Ureter (tissue), 1 donor: ENCODE results near the gene IKZF4. TPM values are rescaled to one million over a fixed set of nuclear protein-coding genes. Genes with fewer than 3 reads are reported as not detected.
A peak's percentile ranks its signal among the peaks of the same experiment; 100 is the strongest.
"Not testable (repeated sequence)": the region's sequence is repeated elsewhere in the genome, so short reads cannot be mapped to it uniquely, and the experiment has no call there.

ENCODE experiments used
- DNase-seq: peaks from one replicate; pipeline ENCODE4 v3.0.0-alpha.2; 2020; ENCODE audit warnings: low spot score
- total RNA-seq: library from RNA; stranded (reverse); gene quantifications from one replicate; pipeline ENCODE4 v1.2.4, GENCODE V29; 2023
- donor health status: DM: yes; HTN: yes; CAD: no.

The IKZF4 gene
- total RNA-seq, 1 donor from 2014 or later, result 14.6 TPM

DNA sequence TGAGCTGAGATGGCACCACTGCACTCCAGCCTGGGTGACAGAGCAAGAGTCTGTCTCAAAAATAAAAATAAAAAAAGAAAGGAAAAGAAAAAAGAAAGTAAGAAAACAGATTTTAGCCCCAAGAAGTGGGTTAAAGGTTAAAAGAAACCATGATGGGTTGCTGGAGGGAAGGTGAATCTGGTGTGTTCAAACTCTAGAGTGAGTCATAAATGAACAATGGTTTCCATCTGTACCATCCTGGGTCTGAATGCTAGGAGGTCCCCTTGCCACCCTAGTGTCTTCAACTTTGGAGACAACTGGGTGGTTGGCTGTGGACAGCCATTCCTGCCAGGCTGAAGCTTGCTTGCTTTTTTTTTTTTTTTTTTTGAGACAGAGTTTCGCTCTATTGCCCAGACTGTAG, 19.3 kb downstream of the IKZF4 start:
- DNase-seq, result no peak

DNA sequence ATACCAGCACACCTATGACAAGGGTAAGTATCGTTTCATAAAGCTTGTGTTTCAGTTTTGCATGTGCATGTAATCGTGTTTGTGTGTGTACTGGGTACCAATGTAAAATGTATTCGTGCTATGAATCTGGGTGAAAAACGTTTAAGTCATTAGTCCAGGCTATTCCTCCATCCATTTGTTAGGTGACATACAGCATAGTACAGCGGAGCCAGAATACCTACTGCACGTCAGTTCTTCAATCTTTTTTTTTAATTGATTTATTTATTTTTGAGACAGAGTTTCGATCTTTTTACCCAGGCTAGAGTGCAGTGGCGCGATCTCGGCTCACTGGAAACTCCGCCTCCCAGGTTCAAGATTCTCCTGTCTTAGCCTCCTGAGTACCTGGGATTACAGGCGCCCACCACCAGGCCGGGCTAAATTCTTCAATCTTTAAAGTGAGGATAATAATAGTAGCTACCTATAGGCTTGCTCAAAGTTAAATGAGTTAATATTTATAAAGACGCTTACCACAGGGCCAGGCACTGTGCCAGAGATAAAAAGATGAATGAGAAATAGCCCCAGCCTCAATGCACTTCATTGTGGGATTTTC, 20.2 kb downstream of the IKZF4 start:
- DNase-seq, result no peak

DNA sequence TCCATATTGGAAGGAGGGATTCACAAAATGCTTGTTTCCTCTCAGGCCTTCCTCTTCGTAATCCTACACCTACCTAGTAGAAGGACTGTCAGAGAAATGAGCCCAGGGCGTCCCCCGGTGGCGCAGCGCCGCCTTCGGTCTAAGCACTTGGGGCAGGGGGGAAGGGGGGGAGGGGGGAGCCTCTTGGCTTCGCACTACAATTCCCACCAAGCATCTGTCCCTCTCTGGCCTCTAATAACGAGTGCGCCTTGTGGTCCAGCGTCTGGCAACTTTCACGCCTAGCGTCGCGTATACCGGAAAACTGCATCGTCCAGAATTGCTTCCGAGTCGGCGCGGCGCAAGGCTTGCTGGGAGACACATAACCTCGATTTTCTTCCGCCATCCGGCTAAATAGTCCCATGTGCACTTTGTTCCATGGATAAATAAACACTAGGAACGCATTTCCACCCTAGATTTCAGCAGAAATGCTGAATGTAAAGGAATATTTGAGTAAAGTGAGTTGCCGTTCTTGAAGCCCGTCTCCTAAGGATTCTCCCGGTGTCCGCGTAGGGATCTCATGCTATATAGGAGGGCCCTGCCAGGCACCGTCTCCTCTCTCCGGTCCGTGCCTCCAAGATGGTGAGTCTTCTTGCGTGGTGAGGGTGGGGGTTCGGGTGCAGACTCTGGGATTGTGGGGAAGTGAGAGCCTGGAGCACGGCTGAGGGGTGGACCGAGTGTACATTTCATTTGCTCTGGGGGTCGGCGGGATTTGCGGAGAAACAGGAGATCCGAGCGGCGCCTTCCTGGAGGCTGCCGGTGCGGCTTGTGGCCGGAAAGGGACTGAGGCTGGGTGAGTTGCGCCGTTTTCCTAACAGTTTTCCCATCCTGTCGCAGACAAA, 20.9 kb downstream of the IKZF4 start, which contains the start of gene RPS26:
Gene RPS26 (plus strand): TSS at position 367 of the 878 bp plus-strand sequence. CDS start 249 bp downstream, at position 616.
- DNase-seq, result peak; percentile 98

DNA sequence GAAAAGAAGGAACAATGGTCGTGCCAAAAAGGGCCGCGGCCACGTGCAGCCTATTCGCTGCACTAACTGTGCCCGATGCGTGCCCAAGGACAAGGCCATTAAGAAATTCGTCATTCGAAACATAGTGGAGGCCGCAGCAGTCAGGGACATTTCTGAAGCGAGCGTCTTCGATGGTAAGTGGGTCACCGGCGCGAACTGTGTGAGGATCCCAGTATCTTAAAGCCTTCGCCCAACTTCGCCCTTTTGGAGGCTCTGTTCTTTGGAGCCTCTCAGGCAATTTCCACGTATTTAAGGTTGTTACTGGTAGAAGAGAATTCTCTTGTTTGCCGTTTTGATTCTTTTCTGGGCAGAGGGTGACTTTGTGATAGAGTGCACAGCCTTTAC, 21.6 kb downstream of the IKZF4 start:
- not testable (repeated sequence) for DNase-seq

DNA sequence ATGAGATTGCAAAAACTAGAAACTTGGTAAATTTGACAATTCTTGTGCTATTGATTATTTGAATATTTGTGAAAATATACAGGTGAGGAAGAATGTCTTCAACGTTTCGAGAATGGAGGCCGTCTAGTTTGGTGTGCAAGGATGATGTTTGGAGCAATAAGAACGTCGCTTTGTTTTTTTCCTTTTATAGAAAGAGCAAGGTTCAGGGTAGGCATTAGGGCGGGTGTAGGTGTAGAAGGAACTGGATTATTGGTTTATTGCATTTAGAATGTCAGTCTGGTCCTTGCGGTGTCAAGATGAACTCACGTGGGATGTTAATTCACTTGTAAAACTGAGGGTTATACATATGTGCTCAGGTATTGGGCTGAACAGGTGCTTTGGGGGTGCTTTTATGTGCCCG, 22.0 kb downstream of the IKZF4 start:
- no peak for DNase-seq

DNA sequence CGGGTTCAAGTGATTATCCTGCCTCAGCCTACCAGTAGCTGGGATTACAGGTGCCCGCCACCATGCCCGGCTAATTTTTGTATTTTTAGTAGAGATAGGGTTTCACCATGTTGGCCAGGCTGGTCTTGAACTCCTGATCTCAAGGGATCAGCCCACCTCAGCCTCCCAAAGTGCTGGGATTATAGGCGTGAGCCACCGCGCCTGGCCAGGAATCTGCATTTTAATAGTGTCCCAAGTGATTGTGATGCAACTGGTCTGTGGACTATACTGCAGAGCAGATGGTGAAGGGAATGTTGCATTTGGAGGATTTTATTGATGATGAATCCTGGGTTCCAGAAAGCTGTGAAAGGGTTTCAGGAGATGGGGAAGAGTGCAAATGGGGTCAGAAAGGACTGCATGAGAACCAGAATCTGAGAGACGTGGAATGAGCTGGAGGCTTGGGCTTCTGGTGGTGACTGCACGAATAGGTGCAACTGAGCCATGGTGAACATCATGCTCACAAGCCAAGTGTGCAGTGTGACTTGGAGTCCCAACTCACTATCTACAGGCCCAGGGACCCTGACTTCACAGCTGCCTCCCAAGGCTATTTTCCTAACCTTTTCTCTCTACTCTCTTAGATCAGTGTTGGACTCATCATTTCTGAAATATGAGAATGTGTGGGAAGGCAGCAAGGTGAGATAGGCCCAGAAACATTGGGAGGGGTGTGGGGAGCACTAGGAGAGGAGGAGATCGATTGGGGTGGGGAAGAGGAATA, 25.4 kb downstream of the IKZF4 start:
- DNase-seq, result no peak

DNA sequence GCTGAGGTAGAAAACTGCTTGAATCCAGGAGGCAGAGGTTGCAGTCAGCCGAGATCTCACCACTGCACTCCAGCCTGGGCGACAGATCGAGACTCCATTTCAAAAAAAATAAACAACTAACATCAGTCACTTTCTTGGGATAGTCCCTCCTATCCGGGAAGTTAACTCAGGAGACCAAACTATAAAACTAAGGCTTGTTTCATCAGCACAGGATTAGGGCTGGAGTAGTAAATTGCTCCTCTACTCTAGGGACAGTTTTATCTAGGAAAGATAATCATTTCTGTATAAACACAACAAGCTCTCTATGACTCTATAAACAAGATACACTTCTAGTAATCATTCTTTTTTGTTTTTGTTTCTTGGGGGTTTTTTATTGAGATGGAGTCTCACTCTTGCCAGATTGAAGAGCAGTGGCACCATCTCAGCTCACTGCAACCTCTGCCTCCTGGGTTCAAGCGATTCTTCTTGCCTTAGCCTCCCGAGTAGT, 32.6 kb downstream of the IKZF4 start:
- no peak for DNase-seq

DNA sequence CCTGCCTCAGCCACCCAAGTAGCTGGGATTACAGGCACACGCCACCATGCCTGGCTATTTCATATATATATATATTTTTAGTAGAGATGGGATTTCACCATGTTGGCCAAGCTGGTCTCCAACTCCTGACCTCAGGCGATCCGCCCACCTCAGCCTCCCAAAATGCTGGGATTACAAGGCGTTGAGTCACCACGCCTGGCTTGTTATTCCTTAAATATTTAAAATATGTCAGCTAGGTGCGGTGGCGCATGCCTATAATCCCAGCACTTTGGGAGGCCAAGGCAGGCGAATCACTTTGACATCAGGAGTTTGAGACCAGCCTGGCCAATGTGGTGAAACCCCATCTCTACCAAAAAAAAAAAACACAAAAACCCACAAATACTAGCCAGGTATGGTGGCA, 39.1 kb downstream of the IKZF4 start:
- not testable (repeated sequence) for DNase-seq

DNA sequence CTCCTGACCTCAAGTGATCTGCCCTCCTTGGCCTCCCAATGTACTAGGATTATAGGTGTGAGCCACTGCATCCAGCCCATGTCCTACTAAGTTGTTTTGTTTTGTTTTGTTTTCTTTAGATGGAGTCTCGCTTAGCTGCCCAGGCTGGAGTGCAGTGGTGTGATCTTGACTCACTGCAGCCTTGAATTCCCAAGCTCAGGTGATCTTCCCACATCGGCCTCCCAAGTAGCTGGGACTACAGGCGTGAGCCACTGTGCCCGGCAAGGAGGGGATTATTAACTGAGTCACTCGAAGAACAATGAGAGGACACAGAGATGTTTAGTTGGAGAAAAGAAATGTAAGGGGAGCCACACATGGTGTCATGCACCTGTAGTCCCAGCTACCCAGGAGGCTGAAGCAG, 41.1 kb downstream of the IKZF4 start:
- DNase-seq, result no peak

DNA sequence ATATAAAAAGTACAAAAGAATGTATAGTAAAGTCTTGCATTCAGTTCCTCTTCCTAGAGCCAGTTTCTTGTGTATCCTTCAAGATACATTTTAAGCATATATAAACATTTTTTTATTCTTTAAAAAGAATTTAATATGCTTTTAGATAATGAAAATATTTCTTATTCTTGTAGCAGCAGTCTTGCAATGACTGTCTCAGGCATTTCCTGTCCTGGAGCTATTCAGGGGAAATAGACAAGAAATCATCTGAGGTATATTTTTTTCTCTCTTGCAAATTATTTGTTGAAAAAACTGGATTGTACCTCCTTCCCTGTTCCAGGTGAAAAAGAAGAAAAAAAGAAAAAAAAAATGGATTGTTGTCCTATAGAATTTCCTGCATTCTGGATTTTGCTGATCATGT, 42.2 kb downstream of the IKZF4 start:
- no peak for DNase-seq

DNA sequence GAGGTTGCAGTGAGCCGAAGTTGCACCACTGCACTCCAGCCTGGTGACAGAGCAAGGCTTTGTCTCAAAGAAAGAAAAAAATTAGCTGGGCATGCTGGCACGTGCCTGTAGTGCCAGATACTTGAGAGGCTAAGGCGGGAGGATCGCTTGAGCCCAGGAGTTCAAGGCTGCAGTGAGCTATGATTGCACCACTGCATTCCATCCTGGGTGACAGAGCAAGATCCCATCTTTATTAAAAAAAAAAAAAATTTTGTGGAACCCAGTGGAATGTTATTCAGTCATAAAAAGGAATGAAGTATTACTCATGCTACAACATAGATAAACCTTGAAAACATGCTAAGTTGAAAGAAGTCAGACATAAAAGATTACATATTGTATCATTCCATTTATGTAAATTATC, 50.8 kb downstream of the IKZF4 start:
- no peak for DNase-seq

DNA sequence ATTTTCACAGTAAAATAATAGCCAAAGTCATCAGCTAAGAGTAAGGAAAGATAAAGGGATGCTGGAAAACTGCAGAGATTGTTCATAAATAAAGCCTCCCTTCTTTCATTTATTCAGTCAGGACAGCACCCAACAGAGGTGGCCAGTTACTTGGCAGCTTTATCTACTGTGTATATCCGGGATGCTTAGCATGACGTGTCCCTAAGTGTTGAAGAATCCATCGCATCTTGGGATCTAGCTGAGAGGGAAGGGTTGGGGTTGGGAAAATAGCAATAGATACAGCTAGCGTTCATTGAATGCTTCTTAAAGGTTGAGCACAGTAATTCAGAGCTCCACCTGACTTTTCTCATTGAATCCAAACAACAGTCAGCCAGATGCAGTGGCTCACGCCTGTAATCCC, 53.6 kb downstream of the IKZF4 start:
- DNase-seq, result no peak

DNA sequence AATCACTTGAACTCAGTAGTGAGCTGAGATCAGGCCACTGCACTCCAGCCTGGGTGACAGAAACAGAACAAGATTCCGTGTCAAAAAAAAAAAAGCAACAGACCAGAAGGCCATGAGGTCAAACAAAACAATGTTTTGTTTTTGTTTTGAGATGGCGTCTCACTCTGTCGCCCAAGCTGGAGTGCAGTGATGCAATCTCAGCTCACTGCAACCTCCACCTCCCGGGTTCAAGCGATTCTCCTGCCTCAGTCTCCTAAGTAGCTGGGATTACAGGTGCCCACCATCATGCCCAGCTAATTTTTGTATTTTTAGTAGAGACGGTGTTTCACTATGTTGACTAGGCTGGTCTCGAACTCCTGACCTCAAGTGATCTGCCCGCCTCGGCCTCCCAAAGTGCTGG, 57.1 kb downstream of the IKZF4 start:
- not testable (repeated sequence) for DNase-seq

DNA sequence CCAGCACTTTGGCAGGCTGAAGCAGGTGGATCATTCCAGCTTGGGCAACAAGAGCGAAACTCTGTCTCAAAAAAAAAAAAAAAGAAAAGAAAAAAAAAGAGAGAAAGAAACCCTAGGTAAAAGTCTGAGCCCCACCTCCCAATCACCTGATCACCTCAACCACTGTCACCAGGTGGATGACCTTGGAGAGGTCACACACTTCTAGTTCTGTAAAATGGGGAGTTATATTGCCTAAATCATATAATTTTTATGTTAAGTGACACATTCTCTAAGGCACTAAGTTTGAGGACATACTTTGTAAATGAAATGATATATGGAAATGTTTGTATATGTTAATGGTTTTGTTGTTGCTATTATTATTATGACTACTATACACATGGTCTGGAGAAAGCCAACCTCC, 57.6 kb downstream of the IKZF4 start:
- DNase-seq, result no peak

DNA sequence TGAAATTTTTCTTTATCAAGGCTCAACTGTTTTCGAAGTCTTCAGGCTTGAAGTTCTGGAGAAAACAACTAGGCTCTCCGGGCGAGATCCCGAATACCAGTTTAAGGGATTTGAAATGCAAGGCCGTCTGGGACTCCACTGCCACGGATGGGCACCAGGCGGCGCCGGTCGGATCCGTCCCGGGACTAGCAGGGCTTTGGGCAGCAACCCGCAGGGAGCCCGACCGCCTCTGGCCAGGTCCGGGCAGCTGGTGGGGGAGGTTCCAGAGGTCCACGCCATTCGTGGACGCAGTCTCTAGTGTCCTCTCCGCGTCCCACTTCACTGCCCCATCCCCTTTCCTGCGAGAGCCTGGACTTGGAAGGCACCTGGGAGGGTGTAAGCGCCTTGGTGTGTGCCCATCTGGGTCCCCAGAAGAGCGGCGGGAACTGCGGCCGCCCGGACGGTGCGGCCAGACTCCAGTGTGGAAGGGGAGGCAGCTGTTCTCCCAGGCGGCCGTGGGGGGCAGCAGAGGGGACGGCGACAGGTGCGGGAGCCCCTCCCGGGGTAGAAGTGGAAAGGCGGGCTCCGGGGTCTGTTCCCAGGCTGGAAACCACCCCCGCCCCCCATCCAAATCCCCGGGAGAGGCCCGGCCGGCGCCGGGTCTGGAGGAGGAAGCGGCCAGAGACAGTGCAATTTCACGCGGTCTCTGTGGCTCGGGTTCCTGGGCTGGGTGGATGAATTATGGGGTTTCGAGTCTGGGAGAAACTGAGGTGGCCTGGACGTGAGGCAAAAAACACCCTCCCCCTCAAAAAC, 58.3 kb downstream of the IKZF4 start:
- peak; percentile 89 for DNase-seq

DNA sequence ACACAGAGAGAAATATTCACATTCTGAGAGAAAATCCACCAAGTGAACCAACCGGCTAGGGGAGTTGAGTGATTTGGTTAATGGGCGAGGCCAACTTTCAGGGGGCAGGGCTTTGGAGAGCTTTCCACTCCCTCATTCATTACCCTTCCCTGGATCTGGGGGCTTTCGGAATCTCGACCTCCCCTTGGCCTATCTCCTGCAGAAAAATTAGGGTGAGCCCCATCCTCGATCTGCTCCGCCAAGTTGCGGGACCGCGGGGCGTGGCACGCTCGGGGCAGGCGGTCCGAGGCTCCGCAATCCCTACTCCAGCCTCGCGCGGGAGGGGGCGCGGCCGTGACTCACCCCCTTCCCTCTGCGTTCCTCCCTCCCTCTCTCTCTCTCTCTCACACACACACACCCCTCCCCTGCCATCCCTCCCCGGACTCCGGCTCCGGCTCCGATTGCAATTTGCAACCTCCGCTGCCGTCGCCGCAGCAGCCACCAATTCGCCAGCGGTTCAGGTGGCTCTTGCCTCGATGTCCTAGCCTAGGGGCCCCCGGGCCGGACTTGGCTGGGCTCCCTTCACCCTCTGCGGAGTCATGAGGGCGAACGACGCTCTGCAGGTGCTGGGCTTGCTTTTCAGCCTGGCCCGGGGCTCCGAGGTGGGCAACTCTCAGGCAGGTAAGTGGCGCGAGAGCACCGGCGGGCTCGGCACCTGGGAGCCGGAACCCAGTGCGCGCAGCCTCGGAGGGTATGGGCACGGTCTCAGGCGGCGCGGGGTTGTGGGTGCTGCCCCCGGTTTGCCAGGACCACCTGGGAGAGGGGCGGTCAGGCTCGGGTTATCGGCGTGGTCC, 59.1 kb downstream of the IKZF4 start, which contains the start of gene ERBB3:
Gene ERBB3 (plus strand): TSS at position 443 of the 833 bp plus-strand sequence. CDS start 136 bp downstream, at position 579.
- DNase-seq, result peak; percentile 83

DNA sequence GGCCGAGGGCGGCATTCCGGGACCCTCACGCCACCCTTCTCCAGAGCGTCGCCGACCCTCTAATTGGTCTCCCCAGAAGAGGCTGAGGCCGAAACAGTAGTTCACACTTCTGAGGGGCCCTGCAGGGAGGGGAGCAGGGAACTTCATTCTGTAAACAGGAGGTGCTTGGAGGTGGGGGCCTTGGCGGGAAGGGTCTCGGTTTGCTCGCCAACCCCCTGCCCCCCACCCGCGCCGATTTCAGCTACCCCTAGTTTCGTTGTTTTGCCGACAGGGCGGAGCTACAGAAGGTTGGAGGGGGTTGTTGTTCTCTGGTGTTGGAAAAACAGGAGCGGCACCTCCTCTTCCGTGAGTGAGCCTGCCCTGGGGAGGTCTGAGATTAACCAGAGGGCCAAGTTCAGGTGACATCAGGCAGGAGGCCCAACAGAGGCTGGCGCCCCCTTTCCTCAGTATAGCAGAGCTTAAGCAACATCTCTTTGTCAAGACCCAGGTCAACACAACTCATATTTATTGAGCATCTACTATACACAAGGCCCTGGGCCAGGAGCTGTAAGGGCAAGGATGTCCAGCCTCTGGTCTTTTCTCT, 59.8 kb downstream of the IKZF4 start:
- DNase-seq, result peak; percentile 56

DNA sequence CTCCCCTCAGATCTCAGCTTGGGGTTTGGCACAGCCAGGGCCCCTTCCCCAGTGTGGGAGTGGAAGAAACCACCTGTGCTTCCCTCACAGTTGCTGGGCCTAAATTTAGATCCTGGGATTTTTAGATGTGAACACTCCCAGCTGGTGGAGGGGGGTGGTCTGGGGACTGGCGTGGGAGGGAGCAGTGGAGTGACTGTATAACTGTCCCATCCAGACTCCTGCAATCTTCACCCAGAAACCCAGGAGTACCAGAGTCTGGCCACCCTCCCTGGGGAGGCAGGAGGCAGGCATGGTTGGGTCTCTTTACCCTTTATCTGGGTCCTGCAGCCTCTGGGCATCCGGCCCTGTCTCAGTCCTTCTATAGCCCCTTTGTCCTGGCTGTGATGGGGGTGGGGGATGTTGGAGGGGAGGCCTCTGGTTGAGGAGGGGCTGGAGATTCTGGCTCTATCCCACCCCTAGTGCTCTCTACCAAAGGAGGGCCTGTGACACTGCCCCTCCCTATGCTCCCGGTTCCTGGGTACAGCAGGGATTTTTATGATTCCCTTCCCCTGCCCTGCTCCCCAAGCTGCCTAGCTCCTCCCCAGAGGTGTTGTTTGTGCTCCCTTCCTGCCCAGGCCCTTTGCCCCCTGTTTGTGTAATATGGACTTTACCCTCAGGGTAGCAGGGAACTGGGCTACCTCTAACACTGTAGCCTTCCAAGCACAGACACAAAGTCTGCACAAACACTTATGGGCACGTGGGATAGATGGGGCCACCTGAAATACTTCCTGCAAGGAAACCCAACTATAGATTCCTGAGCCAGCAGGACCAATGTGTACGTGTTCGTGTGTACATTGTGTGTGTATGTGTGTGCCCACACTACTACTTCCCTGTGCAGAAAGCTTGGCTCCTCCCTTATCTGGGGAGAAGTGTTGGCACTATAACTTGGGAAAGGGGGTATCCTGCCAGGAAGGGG, 60.8 kb downstream of the IKZF4 start:
- no peak for DNase-seq

DNA sequence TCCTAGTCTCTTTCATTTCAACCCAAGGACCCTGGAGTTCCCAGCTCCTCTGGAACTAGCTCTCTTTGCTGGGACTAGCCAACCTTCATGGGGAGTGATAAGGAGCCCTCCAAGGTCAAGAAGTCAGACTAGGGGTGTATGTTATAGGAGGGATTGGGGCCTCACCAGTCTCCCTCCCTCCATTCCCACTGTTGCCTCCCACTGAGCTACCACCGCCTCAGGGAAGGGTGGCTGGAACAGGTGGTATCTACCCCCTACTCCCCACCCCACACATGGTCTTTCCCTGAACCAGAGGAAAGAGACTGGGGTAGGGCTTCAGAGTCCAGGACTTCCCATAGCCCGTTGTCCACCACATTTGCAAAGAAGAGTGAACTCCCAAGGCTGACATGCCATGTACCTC, 61.5 kb downstream of the IKZF4 start:
- no peak for DNase-seq
